Neural cell (in vitro differentiated cells): ENCODE data around the gene COA3. TPM values are rescaled to one million over a fixed set of nuclear protein-coding genes. Genes with fewer than 3 reads are reported as not detected.

ENCODE experiments used
- H2AFZ ChIP-seq: fragments of 200-600, 300-800 bp; sonication (generic), shearing (Covaris generic); 2 replicates; pipeline ENCODE4 v1.6.0; 2014; ENCODE audit warnings: low read depth, mild to moderate bottlenecking, antibody characterized with exemption, low read length, moderate library complexity
- H3F3A ChIP-seq: fragments of 200-600 bp; shearing (Covaris generic); 2 replicates; pipeline ENCODE4 v1.6.1; 2016; ENCODE audit warnings: mild to moderate bottlenecking, moderate library complexity, mixed read lengths, antibody characterized with exemption, low read length; ENCODE audit not compliant: insufficient read depth, poor library complexity, severe bottlenecking
- H3K27ac ChIP-seq: fragments of 200-600, 300-800 bp; sonication (generic), shearing (Covaris generic); 2 replicates; pipeline ENCODE4 v1.5.1; 2014; ENCODE audit warnings: mild to moderate bottlenecking, low read length, moderate library complexity
- H3K27me3 ChIP-seq: fragments of 300-800, 200-600 bp; sonication (generic), shearing (Covaris generic); 2 replicates; pipeline ENCODE4 v1.6.0; 2014; ENCODE audit warnings: mild to moderate bottlenecking, low read depth, low read length, moderate library complexity; ENCODE audit not compliant: insufficient read depth
- H3K36me3 ChIP-seq: fragments of 300-800, 200-600 bp; sonication (generic), shearing (Covaris generic); 2 replicates; pipeline ENCODE4 v1.5.1; 2014; ENCODE audit warnings: mild to moderate bottlenecking, antibody characterized with exemption, low read length, moderate library complexity; ENCODE audit not compliant: insufficient read depth
- H3K4me2 ChIP-seq: fragments of 300-800, 200-600 bp; sonication (generic), shearing (Covaris generic); 2 replicates; pipeline ENCODE4 v1.6.0; 2014; ENCODE audit warnings: mild to moderate bottlenecking, low read length
- H3K4me3 ChIP-seq: fragments of 300-800, 200-600 bp; sonication (generic), shearing (Covaris generic); 2 replicates; pipeline ENCODE4 v1.5.1; 2014; ENCODE audit warnings: mild to moderate bottlenecking, low read length, moderate library complexity
- H3K79me2 ChIP-seq: fragments of 200-600 bp; shearing (Covaris generic); replicated peaks from 2 replicates; pipeline ENCODE4 v1.6.0; 2014; ENCODE audit warnings: mild to moderate bottlenecking, low read length, moderate library complexity; ENCODE audit not compliant: insufficient read depth
- H3K9ac ChIP-seq: fragments of 300-800, 200-600 bp; sonication (generic), shearing (Covaris generic); 2 replicates; pipeline ENCODE4 v1.6.1; 2016; ENCODE audit warnings: mild to moderate bottlenecking, low read length, mixed read lengths
- H3K9me2 ChIP-seq: fragments of 200-600 bp; shearing (Covaris generic); 2 replicates; pipeline ENCODE4 v1.6.1; 2016; ENCODE audit warnings: mild to moderate bottlenecking, low read length, mixed read lengths; ENCODE audit not compliant: insufficient read depth
- H3K9me3 ChIP-seq: fragments of 200-600, 300-800 bp; sonication (generic), shearing (Covaris generic); 2 replicates; pipeline ENCODE4 v1.6.1; 2016; ENCODE audit warnings: mild to moderate bottlenecking, mixed run types, low read length, moderate library complexity, mixed read lengths
- H4K20me1 ChIP-seq: fragments of 200-600 bp; shearing (Covaris generic); 2 replicates; pipeline ENCODE4 v1.6.1; 2016; ENCODE audit warnings: mild to moderate bottlenecking, mixed run types; ENCODE audit not compliant: insufficient read depth
- CTCF ChIP-seq: fragments of 450-650 bp; IDR thresholded peaks from 2 replicates; pipeline ENCODE4 v1.5.1; 2014; ENCODE audit warnings: antibody characterized with exemption, mild to moderate bottlenecking, moderate library complexity; ENCODE audit not compliant: poor library complexity, severe bottlenecking
- EP300 ChIP-seq: fragments of 450-650 bp; conservative IDR thresholded peaks from 2 replicates; pipeline ENCODE4 v1.6.1; 2014; ENCODE audit warnings: antibody characterized with exemption, mild to moderate bottlenecking, moderate library complexity; ENCODE audit not compliant: poor library complexity, severe bottlenecking
- EZH2 ChIP-seq: fragments of 200-600, 300-800 bp; shearing (Covaris generic), sonication (generic); IDR thresholded peaks from 2 replicates; pipeline ENCODE4 v1.6.1; 2014; ENCODE audit warnings: antibody characterized with exemption, low read length, borderline replicate concordance, mild to moderate bottlenecking; ENCODE audit not compliant: insufficient read depth, poor library complexity, severe bottlenecking
- MXI1 ChIP-seq: fragments of 450-650 bp; conservative IDR thresholded peaks from 2 replicates; pipeline ENCODE4 v1.6.1; 2014; ENCODE audit warnings: antibody characterized with exemption, mild to moderate bottlenecking; ENCODE audit not compliant: poor library complexity, severe bottlenecking
- POLR2AphosphoS5 ChIP-seq: IDR thresholded peaks from 2 replicates; pipeline ENCODE4 v1.6.1; 2012
- RAD21 ChIP-seq: fragments of 450-650 bp; conservative IDR thresholded peaks from 2 replicates; pipeline ENCODE4 v1.6.1; 2014; ENCODE audit warnings: antibody characterized with exemption, mild to moderate bottlenecking, moderate library complexity
- REST ChIP-seq: IDR thresholded peaks from 2 replicates; pipeline ENCODE4 v1.6.1; 2012; ENCODE audit warnings: borderline replicate concordance
- SMC3 ChIP-seq: fragments of 450-650 bp; conservative IDR thresholded peaks from 2 replicates; pipeline ENCODE4 v1.6.1; 2014; ENCODE audit warnings: antibody characterized with exemption, mild to moderate bottlenecking, moderate library complexity; ENCODE audit not compliant: poor library complexity
- TAF1 ChIP-seq: IDR thresholded peaks from 2 replicates; pipeline ENCODE4 v1.6.1; 2012; ENCODE audit warnings: low read depth
- polyA plus RNA-seq: library from polyadenylated mRNA; depleted of rRNA; stranded (reverse); fragments of >200 nt; gene quantifications from 2 replicates; pipeline ENCODE4 v1.2.3, GENCODE V29; 2014

COA3 gene
- polyA plus RNA-seq, 1 donor from 2014 or later, result 234 TPM

DNA sequence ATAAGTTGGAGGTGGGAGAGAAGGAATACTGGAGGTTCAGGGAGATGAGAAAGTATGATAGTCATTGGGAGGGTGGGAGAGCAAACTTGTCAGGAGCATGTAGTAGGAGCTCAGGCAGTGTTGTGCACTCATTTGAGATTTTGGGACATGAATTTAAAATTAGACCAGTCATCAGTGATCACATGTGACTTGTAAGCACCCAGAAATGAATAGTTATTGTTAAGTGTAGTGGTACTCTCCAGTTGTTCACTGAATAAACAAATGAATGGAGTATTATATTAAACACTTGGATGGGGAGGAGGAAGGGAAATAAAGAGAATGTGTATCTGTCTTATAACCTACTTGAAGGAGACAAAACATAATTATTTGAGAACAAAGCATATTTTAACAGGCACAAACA, 32.5 kb upstream of the COA3 start:
- no peak for TF ChIP-seq RAD21
- no peak for TF ChIP-seq EZH2
- no peak for TF ChIP-seq POLR2AphosphoS5
- no peak for TF ChIP-seq TAF1
- TF ChIP-seq REST, result no peak
- no peak for TF ChIP-seq SMC3
- TF ChIP-seq CTCF, result no peak
- no peak for TF ChIP-seq MXI1
- no peak for TF ChIP-seq EP300
- no peaks in the 10 kb centered on the region for H3K36me3 ChIP-seq
- H3K79me2 ChIP-seq, result peaks cover 19% of the 10 kb centered on the region
- no peak overlapping the region for H3K4me3 ChIP-seq
- H3K4me2 ChIP-seq, result no peak overlapping the region
- H4K20me1 ChIP-seq, result no peaks in the 10 kb centered on the region
- no peaks in the 10 kb centered on the region for H3F3A ChIP-seq
- no peak overlapping the region for H3K27ac ChIP-seq
- H3K9ac ChIP-seq, result no peak overlapping the region
- no peaks in the 10 kb centered on the region for H3K9me2 ChIP-seq
- H2AFZ ChIP-seq, result no peak overlapping the region
- no peaks in the 10 kb centered on the region for H3K9me3 ChIP-seq
- H3K27me3 ChIP-seq, result no peaks in the 10 kb centered on the region

DNA sequence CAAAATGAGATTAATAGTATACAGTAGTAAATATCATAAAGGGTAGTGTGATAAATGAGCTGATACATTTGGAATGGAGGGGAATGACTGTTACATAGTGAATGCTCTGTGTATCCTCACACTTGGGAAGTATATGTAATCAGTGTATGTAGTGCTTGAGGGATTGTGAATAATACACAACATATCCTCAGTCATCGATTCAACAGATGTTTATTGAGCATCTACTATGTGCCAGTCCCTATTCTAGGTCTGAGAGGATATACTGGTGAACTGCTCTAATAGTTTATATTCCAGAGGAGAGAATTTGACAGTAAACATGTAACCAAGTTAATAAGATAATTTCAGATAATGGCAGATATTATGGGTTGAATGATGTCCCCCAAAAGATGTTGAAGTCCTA, 29.0 kb upstream of the COA3 start:
- Histone ChIP-seq H3K9me3 (no peaks in the 10 kb centered on the region), H2AFZ (no peak overlapping the region), H3K4me2 (no peak overlapping the region), H3K27me3 (no peaks in the 10 kb centered on the region), H3F3A (no peaks in the 10 kb centered on the region), H3K79me2 (peaks cover 12% of the 10 kb centered on the region), H3K27ac (no peak overlapping the region), H3K9ac (no peak overlapping the region), H4K20me1 (no peaks in the 10 kb centered on the region), H3K36me3 (no peaks in the 10 kb centered on the region), H3K9me2 (no peaks in the 10 kb centered on the region), H3K4me3 (no peak overlapping the region)
- TF ChIP-seq POLR2AphosphoS5 (no peak), CTCF (no peak), SMC3 (no peak), EZH2 (no peak), EP300 (no peak), RAD21 (no peak), REST (no peak), TAF1 (no peak), MXI1 (no peak)
